Measurements from ENCODE around the gene PCNT. TPM values are rescaled to one million over a fixed set of nuclear protein-coding genes. Genes with fewer than 3 reads are reported as not detected.
"Not testable (repeated sequence)": the region's sequence is repeated elsewhere in the genome, so short reads cannot be mapped to it uniquely, and the experiment has no call there.

PCNT gene
- total and polyA plus RNA-seq, 9 of the 15 experiments (the other 6 are each of a cell fraction or from before 2014, with no cell fraction given): 9.1 to 53.5 (median 31.3) TPM

GRCh38 chr21:46372947-46373346 is 49.0 kb downstream of the PCNT start:
- H3K4me2 ChIP-seq (ENCODE audit: insufficient read depth, low read length); H2AFZ ChIP-seq (ENCODE audit: low read depth, low read length); CTCF ChIA-PET (ENCODE audit: low intra/inter-chr PET ratio); H3K27ac ChIP-seq (ENCODE audit: extremely low read depth, low read depth, low read length); H3K4me3 ChIP-seq; DNase-seq (ENCODE audit: extremely low read depth in 1 of 4, low spot score in 3 of 4); in situ Hi-C loops (cut with MboI); BruUV-seq (replicated peaks); ATAC-seq; H4K20me1 ChIP-seq (replicated peaks; ENCODE audit: control insufficient read depth, insufficient read depth, low read length); POLR2A ChIA-PET; intact Hi-C loops (cut with micrococcal nuclease); H3K9me3 ChIP-seq (replicated peaks; ENCODE audit: control insufficient read depth, insufficient read depth, low read depth, low read length); H3K27me3 ChIP-seq (ENCODE audit: control insufficient read depth in 2 of 2, insufficient read depth in 2 of 2, low read length in 2 of 2); H3K9me1 ChIP-seq (ENCODE audit: control insufficient read depth, insufficient read depth, low read length); H3K9ac ChIP-seq (ENCODE audit: insufficient read depth in 1 of 2, low read depth in 2 of 2, low read length in 2 of 2): not testable (repeated sequence)
- WGBS (ENCODE audit: insufficient coverage, low coverage, missing lambda C conversion rate): 86% methylated on average over 10 of the region's 10 CpGs
- peaks cover 55% of the 10 kb centered on the region; the same call in 2 of the 3 replicates for H3K36me3 ChIP-seq (ENCODE audit: control insufficient read depth, insufficient read depth, low read length)
- peaks cover 0 to 14% of the 10 kb centered on the region in 2 experiments; a peak in 1 of 5 replicates for H3K4me1 ChIP-seq (replicated peaks in 1 of 2; ENCODE audit: control insufficient read depth in 2 of 2, insufficient read depth in 2 of 2, low read length in 2 of 2)
- H3K79me2 ChIP-seq (ENCODE audit: control insufficient read depth, insufficient read depth, low read length): peaks cover 51% of the 10 kb centered on the region
- FAIRE-seq: peak; percentile 57
- peak; percentile 84 for TF ChIP-seq ZNF121 (CRISPR knock-in tag; conservative IDR thresholded peaks at IDR 0.05)

- BruUV-seq (replicated peaks): no TSS peak
- 85% methylated on average over 18 of the region's 21 CpGs for WGBS (ENCODE audit: insufficient coverage, low coverage, missing lambda C conversion rate)
- H3K36me3 ChIP-seq (ENCODE audit: control insufficient read depth, insufficient read depth, low read length): peaks cover 55% of the 10 kb centered on the region
- ChIA-PET CTCF (ENCODE audit: low intra/inter-chr PET ratio) (no interaction called here), POLR2A (no interaction called here)
- H3K9me1 ChIP-seq (ENCODE audit: control insufficient read depth, insufficient read depth, low read length): no peaks in the 10 kb centered on the region
- in situ Hi-C loops (cut with MboI): no loop called here
- peaks cover 5% of the 10 kb centered on the region; the same call in 1 of the 2 replicates for H4K20me1 ChIP-seq (replicated peaks; ENCODE audit: control insufficient read depth, insufficient read depth, low read length)
- H3K9ac ChIP-seq (ENCODE audit: insufficient read depth in 1 of 2, low read depth in 2 of 2, low read length in 2 of 2): no peak overlapping the region
- H3K27me3 ChIP-seq (ENCODE audit: control insufficient read depth in 2 of 2, insufficient read depth in 2 of 2, low read length in 2 of 2): no peaks in the 10 kb centered on the region; a peak in 2 of 5 replicates
- H3K79me2 ChIP-seq (ENCODE audit: control insufficient read depth, insufficient read depth, low read length): peaks cover 52% of the 10 kb centered on the region
- no peak for FAIRE-seq
- peaks cover 8% of the 10 kb centered on the region; the same call in 1 of the 2 replicates for H3K9me3 ChIP-seq (replicated peaks; ENCODE audit: control insufficient read depth, insufficient read depth, low read depth, low read length)
- no peak overlapping the region for H3K4me2 ChIP-seq (ENCODE audit: insufficient read depth, low read length)
- TF ChIP-seq E2F3 (CRISPR knock-in tag; IDR thresholded peaks at IDR 0.05) (no peak), FUS (optimal IDR thresholded peaks at IDR 0.05; ENCODE audit: low read depth, low read length) (no peak), PHB2 (IDR thresholded peaks at IDR 0.05; ENCODE audit: low read depth) (no peak), RBM15 (IDR thresholded peaks at IDR 0.05; ENCODE audit: insufficient read depth, low read length) (no peak), MTA3 (IDR thresholded peaks at IDR 0.05; ENCODE audit: borderline replicate concordance) (no peak), MEF2A (IDR thresholded peaks at IDR 0.05; ENCODE audit: control insufficient read depth, low read depth, low read length) (no peak), BCLAF1 (IDR thresholded peaks at IDR 0.05; ENCODE audit: borderline replicate concordance in 1 of 2, control insufficient read depth in 1 of 2, low read depth in 2 of 2, low read length in 1 of 2) (no peak), KLF10 (CRISPR knock-in tag; IDR thresholded peaks at IDR 0.05) (no peak), ZNF584 (CRISPR knock-in tag; IDR thresholded peaks at IDR 0.05; ENCODE audit: low read depth) (no peak), CC2D1A (IDR thresholded peaks at IDR 0.05) (no peak)
- peaks cover 0 to 14% of the 10 kb centered on the region in 2 experiments; a peak in 1 of 5 replicates for H3K4me1 ChIP-seq (replicated peaks in 1 of 2; ENCODE audit: control insufficient read depth in 2 of 2, insufficient read depth in 2 of 2, low read length in 2 of 2)
- no peak for DNase-seq (ENCODE audit: extremely low read depth in 1 of 4, low spot score in 3 of 4)
- intact Hi-C loops (cut with micrococcal nuclease): no loop called here
- H3K27ac ChIP-seq (ENCODE audit: extremely low read depth, low read depth, low read length): no peak overlapping the region
- no peak for ATAC-seq
- no peak overlapping the region for H2AFZ ChIP-seq (ENCODE audit: low read depth, low read length)
- H3K4me3 ChIP-seq: no peak overlapping the region
These were observed 50.9 kb downstream of the PCNT start for GRCh38 chr21:46374761-46375389.
